A549 (cell line): Measurements from ENCODE around the gene SUSD1. TPM values are rescaled to one million over a fixed set of nuclear protein-coding genes. Genes with fewer than 3 reads are reported as not detected.

Experiments
- ATAC-seq, 2 experiments: fragments of 200-7000 bp in 1 of 2; fragments of >200 bp in 1 of 2; cut with Nextera tagmentation in 1 of 2; cut with Tn5 transposase in 1 of 2; 3 replicates each; pipeline versions ENCODE4 v1.8.0 to v1.9.1; 2018 to 2020; ENCODE audit warnings: mild to moderate bottlenecking in 1 of 2, moderate library complexity in 1 of 2
- CTCF ChIA-PET: fragments of 300-600 bp; sonication (Branson Sonifier 250); formaldehyde crosslinking; extraction: SDS; loops from one replicate; lab custom pipeline; 2021; ENCODE audit warnings: antibody characterized with exemption, inconsistent platforms; lab: Yijun Ruan, JAX
- POLR2A ChIA-PET: fragments of 350-600 bp; formaldehyde crosslinking; extraction: SDS; loops from one replicate; lab custom pipeline; 2021; ENCODE audit warnings: antibody characterized with exemption, inconsistent platforms; lab: Yijun Ruan, JAX
- DNase-seq, 2 experiments: peaks; one replicate each; pipeline versions ENCODE4 v3.0.0 to v3.0.0-alpha.2; 2011 to 2016; ENCODE audit warnings: low read depth in 1 of 2, low spot score in 1 of 2
- FAIRE-seq: peaks from 2 replicates; lab custom pipeline; 2011; peaks lifted over from hg19 to GRCh38; lab: Jason Lieb, UNC
- H3K27ac ChIP-seq, 2 experiments: fragments of >200 bp; sonication (Bioruptor Twin); formaldehyde crosslinking; 3 replicates each; pipeline ENCODE4 v1.5.1; 2016 to 2017
- H3K4me1 ChIP-seq: fragments of >200 bp; sonication (Bioruptor Twin); formaldehyde crosslinking; 3 replicates; pipeline ENCODE4 v1.6.1; 2016
- H3K4me2 ChIP-seq: fragments of >200 bp; sonication (Bioruptor Twin); formaldehyde crosslinking; 3 replicates; pipeline ENCODE4 v1.6.1; 2016
- H3K4me3 ChIP-seq: fragments of >200 bp; sonication (Bioruptor Twin); formaldehyde crosslinking; 3 replicates; pipeline ENCODE4 v1.5.1; 2016
- H3K9me3 ChIP-seq: fragments of >200 bp; sonication (Bioruptor Twin); formaldehyde crosslinking; 3 replicates; pipeline ENCODE4 v1.6.1; 2016
- ATOH8 ChIP-seq: fragments of 250-450 bp; sonication (Bioruptor Pico); IDR thresholded peaks from 2 replicates; pipeline ENCODE4 v1.5.0; 2020; ENCODE audit warnings: low read depth, mild to moderate bottlenecking, moderate library complexity
- BHLHE40 ChIP-seq: IDR thresholded peaks from 2 replicates; pipeline ENCODE4 v1.6.1; 2012; ENCODE audit warnings: low read depth, low read length, inconsistent platforms
- CBX8 ChIP-seq: fragments of 200-600 bp; sonication (generic); IDR thresholded peaks from 2 replicates; pipeline ENCODE4 v1.6.1; 2016
- CHD4 ChIP-seq: fragments of 200-600 bp; sonication (generic); IDR thresholded peaks from 2 replicates; pipeline ENCODE4 v1.6.1; 2016; ENCODE audit warnings: antibody characterized with exemption, mild to moderate bottlenecking, borderline replicate concordance
- CTCF ChIP-seq: fragments of >200 bp; sonication (Bioruptor Twin); formaldehyde crosslinking; IDR thresholded peaks from 3 replicates; pipeline ENCODE4 v1.5.1; 2016
- ELK1 ChIP-seq: fragments of 150-350 bp; IDR thresholded peaks from 2 replicates; pipeline ENCODE4 v1.6.1; 2014; ENCODE audit warnings: low read depth, mild to moderate bottlenecking, low read length
- EP300 ChIP-seq, 2 experiments: fragments of >200 bp; sonication (Bioruptor Twin); formaldehyde crosslinking; IDR thresholded peaks; 2 replicates in 1 of 2; 3 replicates in 1 of 2; pipeline ENCODE4 v1.6.1; 2016 to 2017
- FOSL2 ChIP-seq, 2 experiments: fragments of 450-650 bp in 1 of 2; fragments of >200 bp in 1 of 2; sonication (Bioruptor Twin) in 1 of 2; formaldehyde crosslinking; IDR thresholded peaks; 2 replicates each; pipeline versions ENCODE4 v1.5.0 to v1.6.1; 2016 to 2020; ENCODE audit warnings: mild to moderate bottlenecking in 1 of 2, moderate library complexity in 1 of 2
- GATA3 ChIP-seq: IDR thresholded peaks from 2 replicates; pipeline ENCODE4 v1.6.1; 2012; ENCODE audit warnings: borderline replicate concordance
- HES2 ChIP-seq: fragments of >200 bp; sonication (Bioruptor Twin); formaldehyde crosslinking; IDR thresholded peaks from 2 replicates; pipeline ENCODE4 v1.6.1; 2016
- HOXB5 ChIP-seq: fragments of 250-450 bp; sonication (Bioruptor Pico); IDR thresholded peaks from 2 replicates; pipeline ENCODE4 v1.5.0; 2020; ENCODE audit warnings: mild to moderate bottlenecking, moderate library complexity
- MAFK ChIP-seq: fragments of 450-650 bp; IDR thresholded peaks from 2 replicates; pipeline ENCODE4 v1.6.1; 2014; ENCODE audit not compliant: partially characterized antibody
- NFE2L2 ChIP-seq: fragments of 150-350 bp; conservative IDR thresholded peaks from 2 replicates; pipeline ENCODE4 v1.6.1; 2014; ENCODE audit warnings: low read length
- NPAS2 ChIP-seq: fragments of 250-450 bp; sonication (Bioruptor Pico); IDR thresholded peaks from 2 replicates; pipeline ENCODE4 v1.8.0; 2022; ENCODE audit warnings: mild to moderate bottlenecking, moderate library complexity, borderline replicate concordance
- PHF8 ChIP-seq: fragments of 200-600 bp; sonication (generic); IDR thresholded peaks from 2 replicates; pipeline ENCODE4 v1.6.1; 2016; ENCODE audit warnings: low read depth, mild to moderate bottlenecking, antibody characterized with exemption, moderate library complexity, borderline replicate concordance
- POLR2AphosphoS2 ChIP-seq: conservative IDR thresholded peaks from 2 replicates; pipeline ENCODE4 v1.6.1; 2012; ENCODE audit warnings: low read length, improper control_type of control experiment, inconsistent platforms
- RAD21 ChIP-seq, 2 experiments: fragments of >200 bp in 1 of 2; sonication (Bioruptor Twin) in 1 of 2; formaldehyde crosslinking in 1 of 2; IDR thresholded peaks in 1 of 2; conservative IDR thresholded peaks in 1 of 2; 2 replicates in 1 of 2; 3 replicates in 1 of 2; pipeline ENCODE4 v1.6.1; 2012 to 2018; ENCODE audit warnings: inconsistent platforms in 1 of 2
- RARB ChIP-seq: fragments of 250-450 bp; sonication (Bioruptor Pico); IDR thresholded peaks from 2 replicates; pipeline ENCODE4 v1.8.0; 2021; ENCODE audit warnings: mild to moderate bottlenecking, moderate library complexity
- RNF2 ChIP-seq: fragments of 200-600 bp; sonication (generic); IDR thresholded peaks from 2 replicates; pipeline ENCODE4 v1.6.1; 2016; ENCODE audit warnings: low read depth, mild to moderate bottlenecking, antibody characterized with exemption, moderate library complexity, borderline replicate concordance
- ZC3H11A ChIP-seq: fragments of 450-650 bp; IDR thresholded peaks from 2 replicates; pipeline ENCODE4 v1.6.1; 2014; ENCODE audit warnings: antibody characterized with exemption, mild to moderate bottlenecking
- ZFP36 ChIP-seq: fragments of 450-650 bp; IDR thresholded peaks from 2 replicates; pipeline ENCODE4 v1.6.1; 2014; ENCODE audit warnings: borderline replicate concordance; ENCODE audit not compliant: partially characterized antibody
- ZSCAN20 ChIP-seq: fragments of 250-450 bp; sonication (Bioruptor Pico); IDR thresholded peaks from 2 replicates; pipeline ENCODE4 v1.8.0; 2022; ENCODE audit warnings: mild to moderate bottlenecking, moderate library complexity
- WGBS: methylation state at CpG from one replicate; pipeline ENCODE4 v1.1.6; 2017; ENCODE audit errors: missing lambda C conversion rate; 5-methylcytosine and 5-hydroxymethylcytosine counted together
- polyA plus RNA-seq, 4 experiments: library from polyadenylated mRNA; depleted of rRNA in 3 of 4; stranded (reverse); fragments of >200 nt; fragmentation: RNase III in 1 of 4; extraction: RNeasy Plus Mini Kit Qiagen cat#74134 plus additional on column Dnase treatment in 1 of 4; gene quantifications; 2 replicates in 3 of 4; 3 replicates in 1 of 4; pipeline ENCODE4 v1.2.3, GENCODE V29; 2011 to 2017
- TF ChIP-seq, protein P1 (sequence below): IDR thresholded peaks from 2 replicates; pipeline ENCODE4 v1.6.1; 2012

The SUSD1 gene
- polyA plus RNA-seq, 2 of the 4 experiments (the other 2 are of a cell fraction): 15.7 to 18.6 TPM

DNA sequence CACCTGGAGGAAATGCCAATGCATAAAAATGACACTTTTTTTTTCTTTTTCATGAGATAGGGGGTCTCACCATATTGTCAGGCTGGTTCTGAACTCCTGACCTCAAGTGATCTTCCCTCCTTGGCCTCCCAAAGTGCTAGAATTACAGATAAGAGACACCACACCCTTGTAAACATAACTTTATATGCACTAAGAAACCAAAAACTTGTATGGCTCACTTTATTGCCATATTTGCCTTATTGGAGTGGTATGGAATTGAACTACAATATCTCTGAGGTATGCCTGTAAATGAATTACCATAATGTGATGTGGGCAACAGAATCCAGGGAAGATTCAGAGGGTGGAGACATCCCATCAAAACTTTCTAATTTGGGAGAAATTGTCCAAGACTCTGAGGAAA, 164.6 kb downstream of the SUSD1 start:
- FAIRE-seq (no peak), DNase-seq (no peak), ATAC-seq (no peak)
- no peaks in the 10 kb centered on the region for H3K9me3 ChIP-seq
- no peak overlapping the region for H3K4me3 ChIP-seq
- no peak overlapping the region for H3K4me2 ChIP-seq
- CTCF ChIA-PET: interaction anchor here (1.9 kb wide), 1 partner anchor 64 kb away, joined by 4 read pairs; no protein-coding TSS in a partner anchor
- H3K4me1 ChIP-seq: peaks cover 38% of the 10 kb centered on the region
- TF ChIP-seq ATOH8: no peak
- no peak for TF ChIP-seq NFE2L2
- TF ChIP-seq ZC3H11A: no peak
- TF ChIP-seq, protein P1, sequence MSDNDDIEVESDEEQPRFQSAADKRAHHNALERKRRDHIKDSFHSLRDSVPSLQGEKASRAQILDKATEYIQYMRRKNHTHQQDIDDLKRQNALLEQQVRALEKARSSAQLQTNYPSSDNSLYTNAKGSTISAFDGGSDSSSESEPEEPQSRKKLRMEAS: no peak
- no peak for TF ChIP-seq FOSL2 (IDR thresholded peaks at IDR 0.05)
- TF ChIP-seq FOSL2 (CRISPR knock-in tag; IDR thresholded peaks at IDR 0.05): no peak
- TF ChIP-seq GATA3: no peak
- TF ChIP-seq CTCF: no peak
- no peak for TF ChIP-seq CBX8
- TF ChIP-seq BHLHE40: no peak
- TF ChIP-seq EP300 (IDR thresholded peaks at IDR 0.05): no peak
- no peak for TF ChIP-seq ZSCAN20 (CRISPR knock-in tag)
- POLR2A ChIA-PET: no interaction called here
- peak overlapping the region; percentile 91 for H3K27ac ChIP-seq

- H3K4me3 ChIP-seq: no peak overlapping the region
- TF ChIP-seq, protein P1: no peak
- TF ChIP-seq POLR2AphosphoS2: no peak
- TF ChIP-seq EP300 (IDR thresholded peaks at IDR 0.05): no peak
- no peak for TF ChIP-seq MAFK
- no peak for TF ChIP-seq RARB (CRISPR knock-in tag)
- TF ChIP-seq RAD21 (conservative IDR thresholded peaks at IDR 0.05 in 1 of 2, IDR thresholded peaks at IDR 0.05 in 1 of 2): no peak
- no peak for TF ChIP-seq NPAS2 (CRISPR knock-in tag)
- no peak for TF ChIP-seq PHF8
- TF ChIP-seq RNF2: no peak
- no peak for TF ChIP-seq ZFP36
- no peak for TF ChIP-seq HOXB5 (CRISPR knock-in tag)
- TF ChIP-seq CHD4: no peak
- no peak for TF ChIP-seq ZC3H11A
- TF ChIP-seq HES2: no peak
- TF ChIP-seq BHLHE40: no peak
- TF ChIP-seq ELK1: no peak
- POLR2A ChIA-PET: no interaction called here
- H3K4me2 ChIP-seq: no peak overlapping the region
- no peak for FAIRE-seq
- no peaks in the 10 kb centered on the region for H3K9me3 ChIP-seq
- ATAC-seq: no peak
- CTCF ChIA-PET: interaction anchor here (1.9 kb wide), 1 partner anchor 65 kb away, joined by 4 read pairs; no protein-coding TSS in a partner anchor
- peak overlapping the region; percentile 91; a peak in 3 of 6 replicates for H3K27ac ChIP-seq
- 86% methylated on average over 3 of the region's 3 CpGs for WGBS
- peaks cover 38% of the 10 kb centered on the region for H3K4me1 ChIP-seq
- no peak for DNase-seq
Measured at GRCh38 chr9:112009656-112010055, 165.4 kb downstream of the SUSD1 start.
